Activated T-cell treated with anti-CD3 and anti-CD28 coated beads, Interleukin-2, amount 50 U/mL, for 4 hours (primary cell): ENCODE results near the gene ZFAND3. TPM values are rescaled to one million over a fixed set of nuclear protein-coding genes. Genes with fewer than 3 reads are reported as not detected.

ENCODE experiments used
- ATAC-seq, 2 donors: fragments of 200-7000 bp; cut with Tn5 transposase; one replicate each; pipeline ENCODE4 v1.10.0; 2021
- DNase-seq: peaks from one replicate; pipeline ENCODE4 v3.0.0-alpha.2; 2020
- H3K27me3 Mint-ChIP-seq: one replicate; pipeline ENCODE4 v1.8.0; 2021; ENCODE audit warnings: low read depth, mixed read lengths
- H3K36me3 Mint-ChIP-seq: one replicate; pipeline ENCODE4 v1.8.0; 2022; ENCODE audit warnings: mixed read lengths; ENCODE audit not compliant: insufficient read depth
- H3K4me1 Mint-ChIP-seq: one replicate; pipeline ENCODE4 v1.8.0; 2021; ENCODE audit warnings: low read depth, mixed read lengths
- H3K4me3 Mint-ChIP-seq: one replicate; pipeline ENCODE4 v1.8.0; 2021; ENCODE audit warnings: mild to moderate bottlenecking, moderate library complexity, mixed read lengths
- H3K9me3 Mint-ChIP-seq: one replicate; pipeline ENCODE4 v1.8.0; 2021; ENCODE audit warnings: mixed read lengths
- total RNA-seq, 3 donors: library from RNA; stranded (reverse); gene quantifications; one replicate each; pipeline ENCODE4 v1.2.1, GENCODE V29; 2021

ZFAND3 gene
- total RNA-seq, 3 donors from 2014 or later = 21.5 to 31.4 (median 30.8) TPM

GRCh38 chr6:38146021-38146733 is 326.6 kb downstream of the ZFAND3 start:
- peaks cover 9% of the 10 kb centered on the region for H3K36me3 Mint-ChIP-seq
- no peak overlapping the region for H3K4me3 Mint-ChIP-seq
- H3K9me3 Mint-ChIP-seq = no peaks in the 10 kb centered on the region
- ATAC-seq (no peak), DNase-seq (no peak)
- H3K4me1 Mint-ChIP-seq = peaks cover 12% of the 10 kb centered on the region
- H3K27me3 Mint-ChIP-seq = no peaks in the 10 kb centered on the region

GRCh38 chr6:38146734-38147027 is 327.2 kb downstream of the ZFAND3 start:
- no peak for DNase-seq
- no peak overlapping the region for H3K4me3 Mint-ChIP-seq
- H3K36me3 Mint-ChIP-seq = peaks cover 6% of the 10 kb centered on the region
- no peak for ATAC-seq
- H3K9me3 Mint-ChIP-seq = no peaks in the 10 kb centered on the region
- H3K27me3 Mint-ChIP-seq = no peaks in the 10 kb centered on the region
- H3K4me1 Mint-ChIP-seq = peaks cover 9% of the 10 kb centered on the region

- H3K36me3 Mint-ChIP-seq = peaks cover 6% of the 10 kb centered on the region
- no peaks in the 10 kb centered on the region for H3K9me3 Mint-ChIP-seq
- no peak overlapping the region for H3K4me3 Mint-ChIP-seq
- ATAC-seq (no peak), DNase-seq (no peak)
- H3K27me3 Mint-ChIP-seq = no peaks in the 10 kb centered on the region
- H3K4me1 Mint-ChIP-seq = peaks cover 9% of the 10 kb centered on the region
Observed at GRCh38 chr6:38148606-38149005, 329.1 kb downstream of the ZFAND3 start.

- no peak for DNase-seq
- no peak overlapping the region for H3K4me3 Mint-ChIP-seq
Observed at GRCh38 chr6:38149531-38149930, 330.0 kb downstream of the ZFAND3 start.

GRCh38 chr6:38150021-38150420 is 330.5 kb downstream of the ZFAND3 start:
- DNase-seq (no peak), ATAC-seq (no peak)
- Mint-ChIP-seq H3K4me1 (peaks cover 9% of the 10 kb centered on the region), H3K4me3 (no peak overlapping the region), H3K27me3 (no peaks in the 10 kb centered on the region), H3K9me3 (no peaks in the 10 kb centered on the region), H3K36me3 (peaks cover 3% of the 10 kb centered on the region)

More at GRCh38 chr6:38149531-38149930, 330.0 kb downstream of the ZFAND3 start:
- H3K27me3 Mint-ChIP-seq = no peaks in the 10 kb centered on the region
- peaks cover 6% of the 10 kb centered on the region for H3K36me3 Mint-ChIP-seq
- H3K9me3 Mint-ChIP-seq = no peaks in the 10 kb centered on the region
- ATAC-seq = no peak
- peaks cover 9% of the 10 kb centered on the region for H3K4me1 Mint-ChIP-seq

GRCh38 chr6:38150681-38151296 is 331.3 kb downstream of the ZFAND3 start:
- no peak overlapping the region for H3K4me3 Mint-ChIP-seq

GRCh38 chr6:38151580-38152500 is 332.3 kb downstream of the ZFAND3 start:
- H3K4me3 Mint-ChIP-seq = no peak overlapping the region
- H3K9me3 Mint-ChIP-seq = no peaks in the 10 kb centered on the region
- ATAC-seq (no peak), DNase-seq (no peak)
- H3K4me1 Mint-ChIP-seq = peaks cover 3% of the 10 kb centered on the region
- no peaks in the 10 kb centered on the region for H3K27me3 Mint-ChIP-seq
- H3K36me3 Mint-ChIP-seq = no peaks in the 10 kb centered on the region

More at GRCh38 chr6:38150681-38151296, 331.3 kb downstream of the ZFAND3 start:
- Mint-ChIP-seq H3K36me3 (peaks cover 1% of the 10 kb centered on the region), H3K27me3 (no peaks in the 10 kb centered on the region), H3K9me3 (no peaks in the 10 kb centered on the region), H3K4me1 (peaks cover 6% of the 10 kb centered on the region)
- ATAC-seq (no peak), DNase-seq (no peak)

GRCh38 chr6:38152620-38153019 is 333.1 kb downstream of the ZFAND3 start:
- Mint-ChIP-seq H3K4me1 (no peaks in the 10 kb centered on the region), H3K36me3 (no peaks in the 10 kb centered on the region), H3K9me3 (no peaks in the 10 kb centered on the region), H3K4me3 (no peak overlapping the region), H3K27me3 (no peaks in the 10 kb centered on the region)
- no peak for DNase-seq
- ATAC-seq = no peak

- Mint-ChIP-seq H3K27me3 (no peaks in the 10 kb centered on the region), H3K36me3 (no peaks in the 10 kb centered on the region), H3K4me1 (no peaks in the 10 kb centered on the region)
Observed at GRCh38 chr6:38153076-38153797, 333.7 kb downstream of the ZFAND3 start.

GRCh38 chr6:38153798-38154345 is 334.3 kb downstream of the ZFAND3 start:
- no peak for ATAC-seq
- Mint-ChIP-seq H3K4me3 (no peak overlapping the region), H3K4me1 (no peaks in the 10 kb centered on the region), H3K27me3 (no peaks in the 10 kb centered on the region), H3K9me3 (no peaks in the 10 kb centered on the region), H3K36me3 (peaks cover 5% of the 10 kb centered on the region)
- DNase-seq = no peak

More at GRCh38 chr6:38153076-38153797, 333.7 kb downstream of the ZFAND3 start:
- no peak for DNase-seq
- no peaks in the 10 kb centered on the region for H3K9me3 Mint-ChIP-seq
- no peak overlapping the region for H3K4me3 Mint-ChIP-seq
- no peak for ATAC-seq

- DNase-seq = no peak
- Mint-ChIP-seq H3K9me3 (no peaks in the 10 kb centered on the region), H3K36me3 (peaks cover 5% of the 10 kb centered on the region), H3K4me1 (no peaks in the 10 kb centered on the region), H3K4me3 (no peak overlapping the region), H3K27me3 (no peaks in the 10 kb centered on the region)
- no peak for ATAC-seq
Observed at GRCh38 chr6:38154731-38155130, 335.2 kb downstream of the ZFAND3 start.

- Mint-ChIP-seq H3K9me3 (no peaks in the 10 kb centered on the region), H3K36me3 (peaks cover 7% of the 10 kb centered on the region)
- ATAC-seq = no peak
Observed at GRCh38 chr6:38155144-38155543, 335.6 kb downstream of the ZFAND3 start.

GRCh38 chr6:38155621-38156204 is 336.2 kb downstream of the ZFAND3 start:
- H3K27me3 Mint-ChIP-seq = no peaks in the 10 kb centered on the region

More at GRCh38 chr6:38155144-38155543, 335.6 kb downstream of the ZFAND3 start:
- Mint-ChIP-seq H3K27me3 (no peaks in the 10 kb centered on the region), H3K4me3 (no peak overlapping the region), H3K4me1 (no peaks in the 10 kb centered on the region)
- no peak for DNase-seq

More at GRCh38 chr6:38155621-38156204, 336.2 kb downstream of the ZFAND3 start:
- Mint-ChIP-seq H3K36me3 (peaks cover 12% of the 10 kb centered on the region), H3K4me1 (no peaks in the 10 kb centered on the region), H3K4me3 (no peak overlapping the region), H3K9me3 (no peaks in the 10 kb centered on the region)
- DNase-seq (no peak), ATAC-seq (no peak)
